K562 (cell line): ENCODE measurements around the gene PRKG1. TPM values are rescaled to one million over a fixed set of nuclear protein-coding genes. Genes with fewer than 3 reads are reported as not detected.

Source experiments
- ATAC-seq: fragments of 200-7000 bp; cut with Tn5 transposase; 3 replicates; pipeline ENCODE4 v1.9.1; 2020; ENCODE audit warnings: moderate library complexity
- BruUV-seq: library from RNA; stranded (reverse); fragments of 400-500 nt; replicated peaks from 2 replicates; lab custom pipeline; 2021; lab: Mats Ljungman, UMichigan
- CTCF ChIA-PET: fragments of 300-600 bp; formaldehyde crosslinking; extraction: SDS; loops from one replicate; lab custom pipeline; 2021; ENCODE audit warnings: low intra/inter-chr PET ratio; lab: Yijun Ruan, JAX
- POLR2A ChIA-PET: fragments of 300-600, 350-650 bp; sonication (Branson Sonifier 250); formaldehyde crosslinking; extraction: SDS; loops from one replicate; lab custom pipeline; 2021; ENCODE audit warnings: antibody characterized with exemption, inconsistent platforms; lab: Yijun Ruan, JAX
- DNase-seq, 4 experiments: peaks; one replicate each; pipeline versions ENCODE4 v3.0.0 to v3.0.0-alpha.2; 2011 to 2018; ENCODE audit warnings: low spot score in 3 of 4, mixed read lengths in 3 of 4; ENCODE audit errors: extremely low read depth in 1 of 4
- FAIRE-seq: peaks from 2 replicates; lab custom pipeline; 2011; peaks lifted over from hg19 to GRCh38; lab: Jason Lieb, UNC
- H2AFZ ChIP-seq: 2 replicates; pipeline ENCODE4 v1.6.0; 2011; ENCODE audit warnings: low read depth, low read length, control low read depth, inconsistent platforms
- H3K27ac ChIP-seq: fragments of 200-600 bp; 3 replicates; pipeline ENCODE4 v1.8.0; 2011; ENCODE audit warnings: low read depth, mild to moderate bottlenecking, control low read depth, inconsistent platforms, low read length, moderate library complexity, mixed read lengths; ENCODE audit errors: extremely low read depth
- H3K27me3 ChIP-seq, 2 experiments: fragments of 300-600 bp in 1 of 2; 2 replicates in 1 of 2; 3 replicates in 1 of 2; pipeline versions ENCODE4 v1.6.0 to v1.8.0; 2011; ENCODE audit warnings: inconsistent platforms in 2 of 2, low read length in 2 of 2, mild to moderate bottlenecking in 1 of 2, mixed read lengths in 1 of 2, moderate library complexity in 1 of 2; ENCODE audit not compliant: control insufficient read depth in 2 of 2, insufficient read depth in 2 of 2
- H3K36me3 ChIP-seq: fragments of 300-600 bp; 3 replicates; pipeline ENCODE4 v1.8.0; 2011; ENCODE audit warnings: mild to moderate bottlenecking, low read length, inconsistent platforms; ENCODE audit not compliant: control insufficient read depth, insufficient read depth
- H3K4me1 ChIP-seq, 2 experiments: fragments of 200-600 bp in 1 of 2; replicated peaks in 1 of 2; 2 replicates in 1 of 2; 3 replicates in 1 of 2; pipeline versions ENCODE4 v1.5.1 to v1.8.0; 2011; ENCODE audit warnings: inconsistent platforms in 2 of 2, low read length in 2 of 2, mild to moderate bottlenecking in 1 of 2, mixed read lengths in 1 of 2, moderate library complexity in 1 of 2; ENCODE audit not compliant: control insufficient read depth in 2 of 2, insufficient read depth in 2 of 2
- H3K4me2 ChIP-seq: 2 replicates; pipeline ENCODE4 v1.6.1; 2011; ENCODE audit warnings: low read length, control low read depth, inconsistent platforms, mixed read lengths; ENCODE audit not compliant: insufficient read depth
- H3K4me3 ChIP-seq: fragments of 200-600 bp; sonication (generic), shearing (Covaris generic); 2 replicates; pipeline ENCODE4 v1.5.1; 2016; ENCODE audit warnings: control low read depth, inconsistent platforms
- H3K79me2 ChIP-seq: fragments of 200-600 bp; 3 replicates; pipeline ENCODE4 v1.8.0; 2011; ENCODE audit warnings: low read length, inconsistent platforms; ENCODE audit not compliant: control insufficient read depth, insufficient read depth
- H3K9ac ChIP-seq, 2 experiments: 2 replicates each; pipeline versions ENCODE4 v1.6.0 to v1.6.1; 2011; ENCODE audit warnings: low read depth in 2 of 2, low read length in 2 of 2, control low read depth in 1 of 2, inconsistent platforms in 1 of 2, mild to moderate bottlenecking in 1 of 2, mixed read lengths in 1 of 2; ENCODE audit not compliant: insufficient read depth in 1 of 2
- H3K9me1 ChIP-seq: one replicate; pipeline ENCODE4 v1.6.0; 2011; ENCODE audit warnings: inconsistent platforms, mild to moderate bottlenecking, low read length, moderate library complexity; ENCODE audit not compliant: control insufficient read depth, insufficient read depth
- H3K9me3 ChIP-seq: replicated peaks from 2 replicates; pipeline ENCODE4 v1.5.1; 2011; ENCODE audit warnings: low read depth, low read length, inconsistent platforms; ENCODE audit not compliant: control insufficient read depth, insufficient read depth
- H4K20me1 ChIP-seq: replicated peaks from 2 replicates; pipeline ENCODE4 v1.6.1; 2011; ENCODE audit warnings: low read length, inconsistent platforms, mixed read lengths; ENCODE audit not compliant: control insufficient read depth, insufficient read depth
- E2F6 ChIP-seq, 2 experiments: IDR thresholded peaks; 2 replicates each; pipeline ENCODE4 v1.6.1; 2011; ENCODE audit warnings: borderline replicate concordance in 1 of 2, control low read depth in 1 of 2, low read depth in 1 of 2, low read length in 1 of 2, mild to moderate bottlenecking in 1 of 2, mixed read lengths in 1 of 2, moderate library complexity in 1 of 2; ENCODE audit not compliant: insufficient read depth in 1 of 2, insufficient read length in 1 of 2, poor library complexity in 1 of 2, severe bottlenecking in 1 of 2; ENCODE audit errors: extremely low read depth in 1 of 2
- ELK1 ChIP-seq: sonication (generic); formaldehyde crosslinking; IDR thresholded peaks from 2 replicates; pipeline ENCODE4 v1.8.1; 2022; ENCODE audit warnings: missing genetic modification reagents
- FUS ChIP-seq: fragments of 200-400 bp; formaldehyde crosslinking; optimal IDR thresholded peaks from 2 replicates; pipeline ENCODE3; 2017; ENCODE audit warnings: low read depth, low read length
- LEF1 ChIP-seq: fragments of 450-650 bp; IDR thresholded peaks from 2 replicates; pipeline ENCODE4 v1.6.1; 2016; ENCODE audit warnings: mild to moderate bottlenecking
- MCM7 ChIP-seq, 2 experiments: fragments of 450-650 bp; IDR thresholded peaks; 2 replicates each; pipeline ENCODE4 v1.6.1; 2016 to 2018
- MTA2 ChIP-seq: fragments of 450-650 bp; IDR thresholded peaks from 2 replicates; pipeline ENCODE4 v1.6.1; 2016; ENCODE audit warnings: low read depth
- RFX1 ChIP-seq: fragments of 450-650 bp; IDR thresholded peaks from 2 replicates; pipeline ENCODE4 v1.6.1; 2016; ENCODE audit warnings: mild to moderate bottlenecking, moderate library complexity
- SAFB ChIP-seq: fragments of 200-400 bp; formaldehyde crosslinking; IDR thresholded peaks from 2 replicates; pipeline ENCODE4 v1.6.1; 2017; ENCODE audit warnings: low read depth, low read length, borderline replicate concordance
- SMAD1 ChIP-seq: fragments of 150-350 bp; IDR thresholded peaks from 2 replicates; pipeline ENCODE4 v1.6.1; 2014; ENCODE audit warnings: low read length, low read depth; ENCODE audit not compliant: partially characterized antibody
- SPI1 ChIP-seq: IDR thresholded peaks from 2 replicates; pipeline ENCODE4 v1.6.1; 2011; ENCODE audit warnings: low read depth, low read length, control low read depth, borderline replicate concordance
- THRA ChIP-seq: fragments of 450-650 bp; IDR thresholded peaks from 2 replicates; pipeline ENCODE4 v1.6.1; 2017; ENCODE audit warnings: mild to moderate bottlenecking, moderate library complexity
- YY1 ChIP-seq, 3 experiments: IDR thresholded peaks; 2 replicates each; pipeline ENCODE4 v1.6.1; 2011; ENCODE audit warnings: low read length in 2 of 3, mild to moderate bottlenecking in 2 of 3, moderate library complexity in 2 of 3, borderline replicate concordance in 1 of 3, control low read depth in 1 of 3, low read depth in 1 of 3; ENCODE audit not compliant: insufficient read depth in 3 of 3, insufficient replicate concordance in 2 of 3, control insufficient read depth in 1 of 3, insufficient read length in 1 of 3; ENCODE audit errors: extremely low read depth in 1 of 3
- ZKSCAN1 ChIP-seq: fragments of 150-350 bp; IDR thresholded peaks from 2 replicates; pipeline ENCODE4 v1.6.1; 2016; ENCODE audit warnings: low read depth, low read length
- ZNF24 ChIP-seq: fragments of 450-650 bp; IDR thresholded peaks from 2 replicates; pipeline ENCODE4 v1.6.1; 2016
- ZNF280A ChIP-seq: fragments of 450-650 bp; IDR thresholded peaks from 2 replicates; pipeline ENCODE4 v1.6.1; 2018; ENCODE audit warnings: mild to moderate bottlenecking, low read depth; ENCODE audit not compliant: partially characterized antibody
- WGBS: fragments of 100-300 bp; shearing (Covaris generic); methylation state at CpG from one replicate; pipeline ENCODE4 v1.1.6; 2016; ENCODE audit warnings: low coverage, mixed read lengths; ENCODE audit not compliant: insufficient coverage; ENCODE audit errors: missing lambda C conversion rate; 5-methylcytosine and 5-hydroxymethylcytosine counted together
- in situ Hi-C: fragments of 300-500 bp; cut with MboI; formaldehyde crosslinking; loops from 4 replicates; pipeline ENCODE4 v1.15.0; 2018; ENCODE audit warnings: inconsistent platforms, mixed read lengths
- intact Hi-C: fragments of 100-400 bp; cut with micrococcal nuclease; formaldehyde crosslinking; loops from 2 replicates; pipeline ENCODE4 v1.14.2; 2022
- polyA plus RNA-seq, 8 experiments: library from polyadenylated mRNA; depleted of rRNA in 4 of 8; stranded (reverse) in 5 of 8; unstranded in 3 of 8; fragments of >200 nt; fragmentation: Nextera tagmentation in 2 of 8; fragmentation: Illumina TruSeq in 1 of 8; extraction: Ambion mirVana in 2 of 8; extraction: Trizol in 1 of 8; gene quantifications; 2 replicates each; pipeline versions ENCODE4 v1.2.1 to v1.2.3, GENCODE V29; 2011 to 2014; ENCODE audit warnings: inconsistent platforms in 1 of 8, missing spikeins in 1 of 8
- total RNA-seq, 7 experiments: library from RNA; depleted of rRNA in 6 of 7; stranded (reverse); fragments of >200 nt in 6 of 7; fragmentation: Illumina TruSeq in 2 of 7; extraction: Trizol in 2 of 7; gene quantifications; 2 replicates each; pipeline versions ENCODE4 v1.2.1 to v1.2.3, GENCODE V29; 2011 to 2021; ENCODE audit warnings: low replicate concordance in 1 of 7
- TF ChIP-seq, protein P1 (sequence below): sonication (generic); formaldehyde crosslinking; IDR thresholded peaks from 2 replicates; pipeline ENCODE4 v1.8.1; 2023; ENCODE audit warnings: mild to moderate bottlenecking, missing genetic modification reagents

Gene PRKG1
- total and polyA plus RNA-seq, 9 of the 15 experiments (the other 6 are each of a cell fraction or from before 2014, with no cell fraction given), result 0.22 TPM; not detected in 8

GRCh38 chr10:51266496-51266895 is 192.2 kb downstream of the PRKG1 start:
- no peak for DNase-seq
- Histone ChIP-seq H3K9me3 (no peaks in the 10 kb centered on the region), H4K20me1 (no peaks in the 10 kb centered on the region), H3K4me3 (no peak overlapping the region), H3K36me3 (no peaks in the 10 kb centered on the region), H2AFZ (no peak overlapping the region), H3K27ac (no peak overlapping the region), H3K9ac (no peak overlapping the region), H3K4me1 (no peaks in the 10 kb centered on the region), H3K79me2 (no peaks in the 10 kb centered on the region), H3K4me2 (no peak overlapping the region), H3K9me1 (no peaks in the 10 kb centered on the region), H3K27me3 (no peaks in the 10 kb centered on the region)
- FAIRE-seq, result no peak
- 2% methylated on average over 3 of the region's 3 CpGs for WGBS
- in situ Hi-C loops (no loop called here), intact Hi-C loops (no loop called here)
- CTCF ChIA-PET, result no interaction called here
- no TSS peak for BruUV-seq
- ATAC-seq, result no peak
- POLR2A ChIA-PET, result no interaction called here
- TF ChIP-seq MCM7 (IDR thresholded peaks at IDR 0.05) (no peak), SMAD1 (no peak), LEF1 (no peak), SAFB (no peak), SPI1 (no peak), ZKSCAN1 (no peak), ZNF24 (no peak), FUS (no peak), MTA2 (no peak), ELK1 (CRISPR knock-in tag) (no peak), YY1 (IDR thresholded peaks at IDR 0.05; ENCODE audit: borderline replicate concordance in 1 of 3, control insufficient read depth in 1 of 3, extremely low read depth in 1 of 3, insufficient read depth in 3 of 3, insufficient read length in 1 of 3, insufficient replicate concordance in 2 of 3, low read depth in 1 of 3, low read length in 2 of 3) (no peak), ZNF280A (no peak), THRA (no peak), RFX1 (no peak), E2F6 (IDR thresholded peaks at IDR 0.05; ENCODE audit: borderline replicate concordance in 1 of 2, extremely low read depth in 1 of 2, insufficient read depth in 1 of 2, insufficient read length in 1 of 2, low read depth in 1 of 2, low read length in 1 of 2, poor library complexity in 1 of 2, severe bottlenecking in 1 of 2) (no peak)
- TF ChIP-seq, protein P1, sequence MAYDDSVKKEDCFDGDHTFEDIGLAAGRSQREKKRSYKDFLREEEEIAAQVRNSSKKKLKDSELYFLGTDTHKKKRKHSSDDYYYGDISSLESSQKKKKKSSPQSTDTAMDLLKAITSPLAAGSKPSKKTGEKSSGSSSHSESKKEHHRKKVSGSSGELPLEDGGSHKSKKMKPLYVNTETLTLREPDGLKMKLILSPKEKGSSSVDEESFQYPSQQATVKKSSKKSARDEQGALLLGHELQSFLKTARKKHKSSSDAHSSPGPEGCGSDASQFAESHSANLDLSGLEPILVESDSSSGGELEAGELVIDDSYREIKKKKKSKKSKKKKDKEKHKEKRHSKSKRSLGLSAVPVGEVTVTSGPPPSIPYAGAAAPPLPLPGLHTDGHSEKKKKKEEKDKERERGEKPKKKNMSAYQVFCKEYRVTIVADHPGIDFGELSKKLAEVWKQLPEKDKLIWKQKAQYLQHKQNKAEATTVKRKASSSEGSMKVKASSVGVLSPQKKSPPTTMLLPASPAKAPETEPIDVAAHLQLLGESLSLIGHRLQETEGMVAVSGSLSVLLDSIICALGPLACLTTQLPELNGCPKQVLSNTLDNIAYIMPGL (CRISPR knock-in tag), result no peak
